Spleen (tissue), 11 donors: ENCODE measurements around the gene SLC5A4. TPM values are rescaled to one million over a fixed set of nuclear protein-coding genes. Genes with fewer than 3 reads are reported as not detected.

Experiments used
- DNase-seq: peaks from one replicate; pipeline ENCODE4 v3.0.0-alpha.2; 2020
- H3K27ac ChIP-seq, 8 donors: fragments of 200-600 bp; sonication (generic) in 7 of 8; 1 replicate in 4 of 8; 2 replicates in 4 of 8; pipeline versions ENCODE4 v1.5.0 to v1.8.0; 2016 to 2021; ENCODE audit warnings: inconsistent platforms in 4 of 8, mild to moderate bottlenecking in 4 of 8, moderate library complexity in 1 of 8
- H3K27me3 ChIP-seq, 7 donors: fragments of 200-600 bp; sonication (generic) in 6 of 7; replicated peaks in 1 of 7; 1 replicate in 4 of 7; 2 replicates in 3 of 7; pipeline versions ENCODE4 v1.5.0 to v1.8.0; 2016 to 2021; ENCODE audit warnings: inconsistent platforms in 3 of 7, mild to moderate bottlenecking in 1 of 7
- H3K36me3 ChIP-seq, 6 donors: fragments of 200-600 bp; sonication (generic) in 5 of 6; 1 replicate in 4 of 6; 2 replicates in 2 of 6; pipeline versions ENCODE4 v1.5.0 to v1.8.0; 2016 to 2021; ENCODE audit warnings: inconsistent platforms in 2 of 6
- H3K4me1 ChIP-seq, 6 donors: fragments of 200-600 bp; sonication (generic) in 5 of 6; 1 replicate in 3 of 6; 2 replicates in 3 of 6; pipeline versions ENCODE4 v1.5.0 to v1.8.0; 2016 to 2021; ENCODE audit warnings: inconsistent platforms in 3 of 6
- H3K4me3 ChIP-seq, 8 donors: fragments of 200-600 bp; sonication (generic) in 7 of 8; 1 replicate in 4 of 8; 2 replicates in 4 of 8; pipeline versions ENCODE4 v1.5.0 to v1.8.0; 2016 to 2021; ENCODE audit warnings: inconsistent platforms in 4 of 8, mild to moderate bottlenecking in 4 of 8, moderate library complexity in 2 of 8
- H3K9me3 ChIP-seq, 8 donors: fragments of 200-600 bp; sonication (generic) in 7 of 8; 1 replicate in 4 of 8; 2 replicates in 4 of 8; pipeline versions ENCODE4 v1.5.0 to v1.8.0; 2016 to 2021; ENCODE audit warnings: inconsistent platforms in 4 of 8
- POLR2A ChIP-seq, 3 donors: fragments of 450-650 bp; IDR thresholded peaks; one replicate each; pipeline ENCODE4 v1.5.1; 2017; ENCODE audit warnings: antibody characterized with exemption in 3 of 3, mild to moderate bottlenecking in 1 of 3
- POLR2AphosphoS5 ChIP-seq, 3 donors: sonication (generic); formaldehyde crosslinking; IDR thresholded peaks; one replicate each; pipeline ENCODE4 v1.5.1; 2017; ENCODE audit warnings: antibody characterized with exemption in 3 of 3
- WGBS, 5 donors: extraction: QIAGEN DNeasy Blood & Tissue Kit in 3 of 5; methylation state at CpG; one replicate each; pipeline versions ENCODE4 v1.1.5 to v1.1.7; 2013 to 2018; 5-methylcytosine and 5-hydroxymethylcytosine counted together
- intact Hi-C: fragments of 100-400 bp; cut with DNase I; formaldehyde crosslinking; loops from one replicate; pipeline ENCODE4 v1.15.0; 2023; ENCODE audit warnings: low total_unique reads
- polyA plus RNA-seq, 3 donors: library from polyadenylated mRNA; stranded (reverse); fragments of 200-250 nt; gene quantifications; one replicate each; pipeline ENCODE4 v1.2.1, GENCODE V29; 2013
- total RNA-seq, 7 donors: library from RNA; depleted of rRNA in 3 of 7; stranded (reverse); fragments of >200 nt in 3 of 7; fragmentation: NEBNext Ultra II Directional in 4 of 7; extraction: Animal tissue kit (Norgen Biotek cat#: 25700) in 4 of 7; gene quantifications; one replicate each; pipeline versions ENCODE4 v1.1.0 to v1.2.1, GENCODE V29; 2016 to 2021
- TF ChIP-seq, protein P1 (sequence below), 11 experiments: fragments of 200-600 bp in 7 of 11; fragments of 450-650 bp in 4 of 11; sonication (generic) in 4 of 11; IDR thresholded peaks in 8 of 11; conservative IDR thresholded peaks in 3 of 11; 1 replicate in 7 of 11; 2 replicates in 4 of 11; pipeline versions ENCODE4 v1.4.0 to v1.8.0; 2016 to 2021; ENCODE audit warnings: antibody characterized with exemption in 11 of 11, inconsistent platforms in 4 of 11, mild to moderate bottlenecking in 1 of 11
- donor health status: healthy with polysubstance abuse.
- donor health status: DM: no; HTN: no; CAD: no; lungs with moderate emphysema.
- donor health status: DM: no; HTN: no; CAD: no.
- donor health status: Bipolar disorder and iron deficiency.
- donor health status: healthy.
- donor health status: DM: no; HTN: no; CAD: no.
- donor health status: DM: yes; HTN: yes; CAD: no.

The SLC5A4 gene
- total and polyA plus RNA-seq, 10 donors: 0.03 to 3.6 (median 0.51) TPM

DNA sequence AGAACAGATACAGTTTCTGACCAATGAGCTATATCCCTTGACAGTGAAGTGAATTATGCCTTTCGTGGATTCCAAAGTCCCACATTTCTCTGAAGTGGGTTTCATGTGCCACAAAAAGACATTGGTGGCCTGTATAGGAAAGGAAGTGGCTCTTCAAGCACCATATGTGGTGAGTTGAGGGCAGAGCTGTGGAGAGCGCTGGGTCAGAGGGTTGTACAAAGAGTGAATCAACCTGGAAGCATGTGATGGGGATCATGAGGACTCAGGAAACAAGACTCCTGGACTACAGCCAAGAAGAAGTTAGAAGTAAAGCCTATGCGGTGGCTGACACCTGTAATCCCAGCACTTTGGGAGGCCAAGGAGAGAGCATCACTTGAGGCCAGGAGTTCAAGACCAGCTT, 579 bp upstream of the SLC5A4 start:
- no peaks in the 10 kb centered on the region for H3K9me3 ChIP-seq
- H3K27ac ChIP-seq: no peak overlapping the region
- H3K4me1 ChIP-seq: no peaks in the 10 kb centered on the region
- no peak overlapping the region for H3K4me3 ChIP-seq
- TF ChIP-seq, protein P1, sequence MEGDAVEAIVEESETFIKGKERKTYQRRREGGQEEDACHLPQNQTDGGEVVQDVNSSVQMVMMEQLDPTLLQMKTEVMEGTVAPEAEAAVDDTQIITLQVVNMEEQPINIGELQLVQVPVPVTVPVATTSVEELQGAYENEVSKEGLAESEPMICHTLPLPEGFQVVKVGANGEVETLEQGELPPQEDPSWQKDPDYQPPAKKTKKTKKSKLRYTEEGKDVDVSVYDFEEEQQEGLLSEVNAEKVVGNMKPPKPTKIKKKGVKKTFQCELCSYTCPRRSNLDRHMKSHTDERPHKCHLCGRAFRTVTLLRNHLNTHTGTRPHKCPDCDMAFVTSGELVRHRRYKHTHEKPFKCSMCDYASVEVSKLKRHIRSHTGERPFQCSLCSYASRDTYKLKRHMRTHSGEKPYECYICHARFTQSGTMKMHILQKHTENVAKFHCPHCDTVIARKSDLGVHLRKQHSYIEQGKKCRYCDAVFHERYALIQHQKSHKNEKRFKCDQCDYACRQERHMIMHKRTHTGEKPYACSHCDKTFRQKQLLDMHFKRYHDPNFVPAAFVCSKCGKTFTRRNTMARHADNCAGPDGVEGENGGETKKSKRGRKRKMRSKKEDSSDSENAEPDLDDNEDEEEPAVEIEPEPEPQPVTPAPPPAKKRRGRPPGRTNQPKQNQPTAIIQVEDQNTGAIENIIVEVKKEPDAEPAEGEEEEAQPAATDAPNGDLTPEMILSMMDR (IDR thresholded peaks at IDR 0.05 in 8 of 11, conservative IDR thresholded peaks at IDR 0.05 in 3 of 11): no peak
- TF ChIP-seq POLR2AphosphoS5 (IDR thresholded peaks at IDR 0.05) (no peak), POLR2A (IDR thresholded peaks at IDR 0.05) (no peak)
- intact Hi-C loops: no loop called here
- DNase-seq: no peak
- WGBS, 5 donors: 56 to 69% (median 61%) methylated on average over 3 of the region's 3 CpGs
- peaks cover 0 to 21% (median 0%) of the 10 kb centered on the region in 7 donors for H3K27me3 ChIP-seq
- no peaks in the 10 kb centered on the region for H3K36me3 ChIP-seq

DNA sequence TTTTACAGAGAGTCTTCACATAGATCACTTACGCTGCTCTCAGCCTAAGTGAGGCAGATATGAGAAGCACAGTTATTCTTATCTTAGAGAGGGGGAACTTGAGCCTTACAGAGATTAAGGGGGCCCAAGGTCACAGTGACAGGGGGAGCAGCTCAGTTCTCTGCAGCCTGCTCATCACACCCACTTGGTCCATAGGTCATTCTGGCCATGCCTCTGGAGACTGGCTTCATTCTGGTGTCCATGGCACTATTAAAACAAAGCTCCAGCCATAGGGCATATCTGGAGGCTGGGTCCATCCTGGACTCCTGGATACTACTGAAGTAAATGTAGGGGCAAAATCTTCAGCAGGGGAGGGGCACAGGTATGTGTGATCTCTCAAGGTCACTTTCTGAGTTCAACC, 5.9 kb downstream of the SLC5A4 start:
- peaks cover 0 to 23% (median 0%) of the 10 kb centered on the region in 7 donors for H3K27me3 ChIP-seq
- 76 to 96% (median 92%) methylated on average over 1 of the region's 1 CpG for WGBS, 5 donors
- no peaks in the 10 kb centered on the region for H3K4me1 ChIP-seq
- no peak for DNase-seq
- no peak for TF ChIP-seq POLR2A (IDR thresholded peaks at IDR 0.05)
- TF ChIP-seq, protein P1 (IDR thresholded peaks at IDR 0.05 in 8 of 11, conservative IDR thresholded peaks at IDR 0.05 in 3 of 11): no peak
- TF ChIP-seq POLR2AphosphoS5 (IDR thresholded peaks at IDR 0.05): no peak
- H3K4me3 ChIP-seq: no peak overlapping the region
- H3K27ac ChIP-seq: no peak overlapping the region
- no peaks in the 10 kb centered on the region for H3K9me3 ChIP-seq
- H3K36me3 ChIP-seq: no peaks in the 10 kb centered on the region
- intact Hi-C loops: no loop called here

DNA sequence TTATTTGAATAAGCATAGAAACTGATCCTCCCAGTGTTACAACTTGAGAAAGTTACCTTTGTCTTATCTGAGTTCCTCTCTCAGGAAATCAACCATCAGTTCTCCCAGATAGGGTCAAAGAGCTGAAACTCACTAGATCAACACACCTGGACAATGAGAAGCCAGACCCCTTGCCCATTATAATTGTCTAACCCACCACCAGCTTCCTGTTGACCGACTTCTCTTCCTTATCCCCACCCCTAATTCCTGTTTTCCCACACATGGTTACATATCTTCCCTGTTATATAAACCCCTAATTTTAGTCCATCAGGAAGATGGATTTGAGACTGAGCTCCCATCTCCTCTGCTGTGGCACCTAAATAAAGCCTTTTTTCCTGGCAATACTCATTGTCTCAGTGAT, 6.9 kb downstream of the SLC5A4 start:
- Histone ChIP-seq H3K36me3 (no peaks in the 10 kb centered on the region), H3K27ac (no peak overlapping the region), H3K9me3 (no peaks in the 10 kb centered on the region), H3K27me3 (peaks cover 0 to 18% (median 0%) of the 10 kb centered on the region in 7 donors), H3K4me1 (no peaks in the 10 kb centered on the region), H3K4me3 (no peak overlapping the region)
- TF ChIP-seq, protein P1 (IDR thresholded peaks at IDR 0.05 in 8 of 11, conservative IDR thresholded peaks at IDR 0.05 in 3 of 11): no peak
- TF ChIP-seq POLR2AphosphoS5 (IDR thresholded peaks at IDR 0.05): no peak
- TF ChIP-seq POLR2A (IDR thresholded peaks at IDR 0.05): no peak
- DNase-seq: no peak
- intact Hi-C loops: no loop called here
- 4 to 36% (median 11%) methylated on average over 1 of the region's 1 CpG for WGBS, 5 donors

DNA sequence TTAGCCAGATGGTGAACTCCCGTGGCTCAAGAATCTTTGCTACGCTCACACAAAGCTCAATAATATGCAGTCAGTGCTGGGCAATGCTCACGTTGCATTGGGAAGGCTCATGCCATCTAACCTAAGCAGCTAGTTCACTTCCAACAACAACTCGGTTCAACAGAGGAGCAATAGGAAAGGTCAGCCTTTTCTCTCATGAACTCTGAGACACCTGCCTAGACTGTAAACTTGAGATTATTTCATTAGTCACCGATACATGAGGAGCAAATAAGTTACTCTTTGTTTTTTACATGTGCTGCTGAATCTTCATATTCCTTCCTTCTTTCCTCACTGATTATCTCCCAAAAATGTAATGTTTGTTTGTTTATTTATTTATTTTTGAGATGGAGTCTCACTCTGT, 9.0 kb downstream of the SLC5A4 start:
- no peak overlapping the region for H3K4me3 ChIP-seq
- no peak for DNase-seq
- H3K9me3 ChIP-seq: no peaks in the 10 kb centered on the region
- H3K27ac ChIP-seq: no peak overlapping the region
- intact Hi-C loops: no loop called here
- TF ChIP-seq POLR2A (IDR thresholded peaks at IDR 0.05) (no peak), POLR2AphosphoS5 (IDR thresholded peaks at IDR 0.05) (no peak)
- TF ChIP-seq, protein P1 (IDR thresholded peaks at IDR 0.05 in 8 of 11, conservative IDR thresholded peaks at IDR 0.05 in 3 of 11): no peak
- no peaks in the 10 kb centered on the region for H3K4me1 ChIP-seq
- H3K36me3 ChIP-seq: no peaks in the 10 kb centered on the region
- peaks cover 0 to 15% (median 0%) of the 10 kb centered on the region in 7 donors for H3K27me3 ChIP-seq
- 83 to 93% (median 88%) methylated on average over 5 of the region's 5 CpGs for WGBS, 5 donors
